ENCODE data around the gene GPR142.

GRCh38 chr17:74360899-74361229 lies 6.4 kb upstream of the GPR142 start:
- TF ChIP-seq CTCF (optimal IDR thresholded peaks at IDR 0.05 in 1 of 3, IDR thresholded peaks at IDR 0.05 in 1 of 3, conservative IDR thresholded peaks at IDR 0.05 in 1 of 3; ENCODE audit: extremely low read depth in 1 of 3, insufficient read depth in 2 of 3, low read length in 3 of 3) (no peak), EZH2 (IDR thresholded peaks at IDR 0.05; ENCODE audit: low read length) (no peak)

Measured in keratinocyte (primary cell).